GM10847 (cell line): ENCODE data around the gene ACVR1.

Experiments
- POLR2A ChIP-seq: IDR thresholded peaks from 2 replicates; pipeline ENCODE4 v1.6.1; 2011; ENCODE audit not compliant: insufficient read length; ENCODE audit errors: extremely low read depth

Gene ACVR1

GRCh38 chr2:157747695-157748370, 128.3 kb downstream of the ACVR1 start:
- no peak for TF ChIP-seq POLR2A

DNA sequence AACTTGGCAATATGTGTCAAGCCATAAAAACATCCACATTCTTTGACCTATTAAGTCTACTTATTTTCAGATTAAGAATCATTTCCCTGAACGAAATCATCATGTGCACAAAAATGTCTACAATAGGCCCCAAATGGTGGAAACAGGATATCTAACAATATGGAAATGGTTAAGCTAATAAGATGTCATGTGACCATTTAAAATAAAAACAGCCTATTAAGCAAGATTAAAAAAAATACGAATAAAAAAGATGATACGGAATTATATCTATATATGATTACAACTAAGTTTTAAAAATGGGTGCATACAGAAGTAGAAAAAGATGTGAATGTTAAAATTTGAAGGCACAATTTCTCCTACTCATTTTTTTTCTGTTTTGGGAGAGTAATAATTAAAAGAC, 128.8 kb downstream of the ACVR1 start:
- TF ChIP-seq POLR2A: no peak

DNA sequence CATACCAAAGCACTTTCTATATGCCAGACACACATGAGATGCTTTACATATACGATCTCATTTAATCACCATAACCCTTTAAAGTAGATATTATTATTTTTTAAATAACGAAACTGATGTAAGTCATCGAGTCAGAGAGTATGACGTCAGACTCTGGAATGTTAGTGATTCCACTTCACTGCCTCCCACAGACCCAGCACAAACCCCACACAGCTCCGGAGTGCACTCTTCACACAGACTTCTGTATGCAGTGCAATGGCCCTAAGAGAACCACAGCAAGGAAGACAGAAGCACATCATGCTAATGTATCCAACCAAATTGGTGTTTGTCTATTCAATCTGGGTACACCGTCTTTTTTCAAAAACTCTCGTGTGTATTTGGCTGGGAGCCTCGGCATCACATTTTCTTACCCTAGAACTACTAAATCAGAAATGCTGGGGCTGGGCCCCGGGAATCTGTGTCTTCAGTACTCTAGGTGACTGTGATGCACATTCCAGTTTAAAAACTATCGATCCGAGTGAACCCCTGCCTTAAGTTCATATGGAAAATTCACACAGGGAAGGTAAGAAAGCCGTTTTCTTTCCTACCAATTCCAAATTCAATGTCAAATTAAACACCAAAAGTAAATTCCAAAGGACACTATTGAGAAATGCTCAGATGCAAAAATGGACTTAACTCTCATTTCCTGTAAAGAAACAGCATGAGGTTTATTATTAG, 129.7 kb downstream of the ACVR1 start:
- TF ChIP-seq POLR2A: no peak

- TF ChIP-seq POLR2A: no peak
These were observed 131.5 kb downstream of the ACVR1 start for GRCh38 chr2:157744571-157745076.

DNA sequence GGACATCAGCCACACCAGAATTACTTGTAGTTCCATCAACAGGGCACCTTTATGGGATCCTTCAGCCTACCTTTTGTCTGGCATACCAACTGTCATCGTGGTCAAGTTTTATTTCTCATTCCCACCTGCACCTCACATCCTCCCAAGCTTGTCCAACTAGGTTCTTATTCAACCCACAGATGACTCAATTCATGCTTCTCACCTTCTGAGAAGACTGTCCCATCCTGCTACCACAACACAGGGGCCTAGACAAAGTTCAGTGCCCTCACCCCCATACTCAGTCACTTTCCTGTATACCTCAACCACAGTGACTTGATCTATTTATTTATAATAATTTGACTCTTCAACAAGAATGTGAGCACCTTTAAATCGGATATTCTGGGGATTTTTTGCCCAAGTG, 133.1 kb downstream of the ACVR1 start:
- no peak for TF ChIP-seq POLR2A

DNA sequence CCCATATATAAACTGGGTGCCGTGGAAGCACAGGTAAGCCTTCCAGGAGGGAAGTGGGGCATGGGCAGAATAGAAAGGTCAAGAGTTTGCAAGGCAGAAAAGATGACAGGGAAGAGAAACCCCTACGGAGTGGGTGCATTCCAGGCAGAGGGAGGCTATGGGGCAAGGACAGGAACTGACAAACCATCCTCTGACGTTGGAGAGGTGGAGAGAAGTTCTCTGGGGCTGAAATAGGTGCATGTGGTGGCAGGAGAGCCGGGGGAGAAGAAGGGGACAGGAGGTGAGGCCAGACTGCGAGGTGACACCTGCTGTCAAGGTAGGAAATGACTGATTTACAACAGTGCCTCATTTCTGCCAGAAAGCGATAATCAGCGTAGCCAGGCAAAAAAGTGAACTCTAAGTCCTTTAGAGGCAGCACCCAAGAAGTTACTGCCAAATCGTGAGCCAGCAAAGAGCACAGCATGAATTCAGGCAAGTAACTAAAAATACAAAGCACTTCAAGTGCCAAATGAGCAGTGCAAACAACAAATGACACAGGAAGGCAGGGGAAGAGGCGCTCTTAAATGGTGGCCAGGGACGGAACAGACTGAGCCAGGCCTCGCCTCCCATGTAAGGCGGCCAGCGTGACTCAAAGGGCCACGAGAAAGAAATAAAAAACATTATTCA, 134.2 kb downstream of the ACVR1 start:
- TF ChIP-seq POLR2A: no peak

- no peak for TF ChIP-seq POLR2A
These were observed 138.5 kb downstream of the ACVR1 start for GRCh38 chr2:157737656-157738055.

DNA sequence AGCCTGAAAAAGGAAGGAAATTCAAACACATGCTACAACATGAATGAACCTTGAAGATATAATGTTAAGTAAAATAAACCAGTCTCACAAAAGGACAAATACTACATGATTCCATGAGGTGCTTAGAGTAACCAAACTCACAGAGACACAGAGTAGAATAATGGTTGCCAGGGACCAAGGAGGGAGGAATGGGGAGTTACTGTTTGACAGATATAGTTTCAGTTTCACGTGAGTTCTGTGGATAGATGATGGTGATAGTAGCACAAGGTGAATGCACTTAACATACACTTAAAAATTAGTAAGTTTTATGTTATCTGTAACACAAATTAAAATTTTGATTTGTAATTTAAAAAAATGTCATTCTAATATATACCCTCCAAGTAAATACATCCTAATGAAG, 140.6 kb downstream of the ACVR1 start:
- no peak for TF ChIP-seq POLR2A

DNA sequence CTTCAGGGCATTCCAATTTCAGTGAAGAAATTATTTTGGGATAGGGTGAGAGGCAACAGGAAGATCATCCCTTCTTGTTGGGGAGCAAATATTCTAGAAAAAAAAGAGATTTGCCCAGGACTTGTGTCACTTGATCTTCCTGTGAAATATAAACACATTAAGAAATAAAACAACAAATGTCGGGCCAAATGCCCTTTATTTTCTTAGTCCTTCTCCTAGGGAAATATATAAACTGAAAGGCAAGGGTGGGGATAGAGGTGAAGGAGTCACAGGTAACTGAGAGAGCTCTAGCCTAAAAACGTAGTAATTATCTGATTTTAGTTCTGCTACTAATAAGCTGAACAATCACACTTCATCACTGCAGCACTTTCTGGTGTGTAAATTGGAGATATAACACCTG, 142.9 kb downstream of the ACVR1 start:
- no peak for TF ChIP-seq POLR2A

DNA sequence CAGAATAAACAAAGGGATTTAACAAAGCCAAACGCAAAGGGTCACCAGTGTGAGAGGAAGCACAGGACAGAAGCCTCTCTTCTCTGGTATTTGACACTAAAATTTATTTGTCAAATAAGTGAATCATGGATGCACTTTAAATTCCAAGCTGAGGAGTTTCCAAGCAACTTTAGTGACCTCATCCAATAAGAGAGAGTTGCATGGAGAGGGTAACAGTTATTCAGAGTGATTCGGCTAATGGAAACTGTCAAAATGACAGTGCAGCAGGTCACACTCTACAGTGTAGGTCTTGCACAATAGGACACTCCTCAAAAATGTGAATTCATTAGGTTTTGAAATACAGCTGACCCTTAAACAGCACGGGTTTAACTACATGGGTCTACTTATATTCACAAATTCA, 143.5 kb downstream of the ACVR1 start:
- no peak for TF ChIP-seq POLR2A

DNA sequence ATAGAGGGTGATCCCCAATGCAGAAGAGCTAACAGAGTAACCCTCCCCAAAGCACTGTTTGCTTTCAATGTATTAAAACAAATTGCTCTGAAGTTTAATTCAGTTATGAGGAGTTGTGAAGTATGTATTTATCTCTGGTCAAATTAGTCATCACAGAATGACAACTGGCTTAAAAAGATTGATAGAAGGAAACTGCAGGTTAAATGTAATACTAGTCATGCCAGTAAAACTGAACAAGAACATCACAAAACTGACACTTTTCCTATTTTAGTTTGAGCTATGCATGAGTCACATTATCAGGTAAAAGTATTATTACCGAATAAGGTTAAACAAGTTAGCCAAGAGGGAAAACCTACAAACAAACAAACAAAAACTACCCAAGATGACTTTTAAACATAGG, 148.4 kb downstream of the ACVR1 start:
- no peak for TF ChIP-seq POLR2A

DNA sequence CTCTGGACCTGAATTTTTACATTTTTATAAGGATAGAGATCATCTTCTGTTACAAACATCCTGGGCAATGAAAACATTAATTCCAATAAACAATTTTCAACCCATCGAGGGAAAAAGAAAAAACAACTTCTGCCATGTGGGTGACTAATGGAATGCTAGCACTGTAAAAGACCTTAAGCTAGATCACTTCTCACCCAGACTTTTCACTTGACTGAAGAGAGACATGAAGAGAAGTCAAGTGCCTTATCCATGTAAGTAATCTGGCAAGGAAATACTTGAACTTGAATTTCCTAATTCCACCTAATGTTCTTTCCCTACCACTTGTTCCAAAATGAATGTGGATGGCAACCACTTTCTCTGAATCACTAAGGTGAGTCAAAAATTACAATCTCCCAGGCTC, 149.2 kb downstream of the ACVR1 start:
- TF ChIP-seq POLR2A: no peak

- no peak for TF ChIP-seq POLR2A
These were observed 150.3 kb downstream of the ACVR1 start for GRCh38 chr2:157725846-157726245.

- no peak for TF ChIP-seq POLR2A
These were observed 153.4 kb downstream of the ACVR1 start for GRCh38 chr2:157722580-157723234.

DNA sequence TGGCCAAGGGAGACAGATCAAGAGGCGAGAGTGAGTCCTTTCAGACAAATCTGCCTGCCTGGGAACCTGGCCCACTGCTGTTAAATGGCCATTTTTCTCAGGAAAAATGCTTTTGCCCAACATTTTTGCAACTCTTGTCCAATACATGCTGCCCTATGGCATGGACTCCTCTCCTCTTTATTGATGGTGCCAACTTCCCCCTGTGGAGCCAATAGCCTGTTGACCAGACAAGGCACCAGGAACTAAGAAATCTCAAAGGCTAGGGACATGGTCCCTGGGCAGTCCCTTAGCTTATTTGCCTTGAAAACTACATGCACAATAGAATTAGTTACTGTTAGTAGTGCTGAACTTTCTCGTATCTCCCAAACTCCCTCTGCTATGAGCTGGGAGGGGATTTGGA, 155.6 kb downstream of the ACVR1 start:
- no peak for TF ChIP-seq POLR2A

DNA sequence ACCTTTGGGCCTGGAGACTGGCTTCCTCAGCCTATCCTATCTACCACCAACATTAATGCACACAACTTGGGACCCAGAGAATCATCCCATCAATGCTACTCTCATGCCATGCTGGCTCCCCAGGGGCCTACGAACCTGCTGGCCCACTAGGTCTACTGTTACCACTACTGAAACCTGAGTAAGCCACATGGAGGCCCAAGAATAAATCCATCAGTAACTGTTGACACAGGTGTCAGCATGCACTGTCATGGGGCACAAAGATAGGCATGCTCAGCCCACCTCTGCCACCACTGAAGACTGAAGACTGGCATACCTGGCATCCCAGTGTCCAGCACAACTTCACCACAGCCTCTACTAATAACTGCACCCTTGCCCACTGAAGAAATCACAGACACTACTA, 176.3 kb downstream of the ACVR1 start:
- TF ChIP-seq POLR2A: no peak

DNA sequence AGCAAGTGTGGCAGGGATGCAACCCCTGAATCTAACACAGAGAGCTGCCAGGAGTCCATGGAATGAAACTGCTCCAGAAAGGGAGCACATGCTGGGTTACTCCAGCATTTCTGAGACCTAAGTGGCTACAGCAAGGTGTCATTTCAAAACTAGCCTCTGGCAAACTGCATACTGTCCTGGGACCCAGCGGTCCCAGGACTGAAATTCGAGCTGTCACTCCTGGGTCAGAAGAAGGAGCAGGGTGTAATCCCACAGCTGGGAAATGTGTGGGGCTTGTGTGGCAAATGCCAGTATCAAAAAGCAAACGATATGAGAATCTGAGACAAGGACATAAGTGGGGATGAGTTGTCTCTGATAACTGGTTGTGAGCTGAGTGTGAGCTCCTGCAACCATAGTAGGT, 177.1 kb downstream of the ACVR1 start:
- TF ChIP-seq POLR2A: no peak
